NCI-H2171 treated with DMSO at 0.1 percent for 48 hours (cell line): ENCODE measurements around the gene SRP68.

Experiments used
- DNase-seq: peaks from one replicate; lab custom pipeline; 2025; lab: John Stamatoyannopoulos, UW

The SRP68 gene

DNA sequence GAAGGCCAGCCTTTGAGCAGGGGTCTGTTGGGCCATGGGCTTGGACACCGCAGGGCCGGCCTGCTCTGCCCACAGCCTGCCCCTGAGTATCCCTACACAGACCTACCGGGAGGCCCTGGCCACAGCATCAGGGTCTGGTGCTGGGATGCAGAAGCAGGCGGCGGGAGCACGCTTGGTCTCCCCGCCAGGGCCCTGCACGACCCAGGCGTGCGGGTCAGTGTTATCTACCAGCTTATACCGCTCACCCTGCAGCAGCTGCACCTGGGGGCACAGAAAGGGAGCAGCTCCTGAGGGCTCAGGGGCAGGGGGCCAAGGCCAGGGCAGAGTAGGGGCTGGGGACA, 54.0 kb downstream of the SRP68 start:
- no peak for DNase-seq

DNA sequence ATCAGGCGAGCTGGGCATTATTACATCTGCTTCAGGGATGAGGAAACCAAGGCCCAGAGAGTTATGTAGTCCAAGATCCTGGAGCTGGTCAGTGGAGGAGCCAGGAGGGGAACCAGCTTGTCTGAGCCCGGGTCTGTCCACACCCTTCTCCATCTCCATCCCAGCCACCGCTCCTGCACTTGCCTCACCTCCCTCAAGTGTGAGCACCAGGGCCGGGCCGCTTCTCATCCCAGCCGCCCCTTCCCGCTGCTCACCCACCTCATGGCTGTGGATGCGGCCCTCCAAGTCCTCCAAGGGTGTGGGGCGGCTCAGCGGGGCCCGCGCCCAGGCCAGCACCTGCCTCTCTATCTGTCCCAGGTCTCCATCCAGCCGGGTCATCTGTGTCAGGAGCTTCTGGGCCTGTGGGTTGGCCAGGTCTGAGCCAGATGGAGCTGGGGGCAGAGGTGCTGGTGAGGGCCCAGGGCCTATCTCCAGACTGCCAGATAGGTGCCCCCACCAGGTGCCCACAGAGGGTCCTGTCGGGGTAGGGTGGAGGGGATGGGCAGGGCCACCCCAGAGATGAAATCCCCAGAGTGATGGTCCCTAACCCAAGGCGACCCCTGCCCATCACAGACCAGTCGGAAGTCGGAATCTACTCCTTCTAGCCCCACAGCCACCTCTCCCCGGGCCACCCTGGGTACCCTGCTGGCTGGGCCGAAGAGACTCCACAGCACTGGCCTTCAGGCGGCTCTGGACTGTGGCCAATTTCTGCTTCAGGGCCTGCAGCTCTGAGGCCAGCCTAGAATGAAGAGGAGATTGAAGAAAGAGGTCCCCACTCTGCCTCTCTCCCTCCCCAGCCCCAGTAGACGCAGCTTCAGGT, 54.6 kb downstream of the SRP68 start:
- no peak for DNase-seq

DNA sequence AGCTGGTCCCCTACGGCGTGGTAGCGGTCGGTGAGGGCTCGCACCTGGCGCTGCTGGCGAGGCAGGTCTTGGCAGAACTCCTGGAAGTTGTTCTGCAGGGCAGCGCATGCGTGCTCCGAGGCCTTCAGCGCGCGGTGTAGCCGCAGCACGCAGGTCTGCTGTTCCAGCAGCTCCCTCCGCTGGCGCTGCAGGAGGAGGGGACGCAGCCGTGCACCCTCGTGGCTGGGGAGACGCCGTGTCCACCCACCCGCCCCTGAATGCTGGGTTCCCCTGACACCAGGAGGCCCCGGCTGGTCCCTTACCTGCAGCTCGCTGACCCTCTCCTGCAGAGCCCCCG, 57.4 kb downstream of the SRP68 start:
- DNase-seq: peak; percentile 55

DNA sequence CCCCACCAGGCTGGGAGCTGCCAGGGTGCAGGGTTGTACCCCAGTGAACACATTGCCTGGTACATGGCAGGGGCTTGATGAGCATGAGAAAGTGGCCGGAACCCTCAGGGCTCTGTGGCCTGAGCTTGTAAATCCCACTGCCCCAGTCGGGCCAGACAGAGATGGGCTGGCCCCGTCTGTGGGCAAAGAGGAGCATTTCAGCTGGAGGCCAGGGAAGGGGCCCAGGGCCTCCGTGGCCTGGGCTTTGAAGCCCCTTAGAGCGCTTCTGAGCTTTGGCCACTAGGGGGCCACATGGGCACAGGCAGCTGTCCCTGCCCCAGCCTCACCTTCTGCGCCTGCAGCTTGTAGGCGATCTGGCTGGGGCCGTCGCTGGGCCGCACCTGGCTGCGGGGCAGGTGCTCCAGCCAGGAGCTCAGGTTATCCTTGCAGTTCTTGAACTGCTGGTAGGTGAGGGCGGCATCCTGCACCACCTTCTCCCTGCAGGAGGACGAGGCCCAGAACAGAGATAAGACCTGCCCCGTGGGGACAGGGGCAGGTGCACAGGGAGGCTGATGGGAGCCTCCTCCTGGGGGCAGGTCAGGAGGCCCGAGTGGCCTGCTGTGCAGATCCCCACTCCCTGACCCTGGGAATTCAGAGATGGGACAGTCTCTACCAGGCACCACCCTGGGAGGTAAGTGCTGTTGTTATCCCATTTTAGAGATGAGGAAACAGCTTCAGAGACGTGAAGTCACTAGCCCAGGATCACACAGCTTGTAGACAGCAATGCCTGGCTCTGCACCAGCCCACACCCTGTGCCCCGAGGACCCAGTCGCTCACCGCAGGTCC, 58.0 kb downstream of the SRP68 start:
- peak; percentile 71 for DNase-seq

DNA sequence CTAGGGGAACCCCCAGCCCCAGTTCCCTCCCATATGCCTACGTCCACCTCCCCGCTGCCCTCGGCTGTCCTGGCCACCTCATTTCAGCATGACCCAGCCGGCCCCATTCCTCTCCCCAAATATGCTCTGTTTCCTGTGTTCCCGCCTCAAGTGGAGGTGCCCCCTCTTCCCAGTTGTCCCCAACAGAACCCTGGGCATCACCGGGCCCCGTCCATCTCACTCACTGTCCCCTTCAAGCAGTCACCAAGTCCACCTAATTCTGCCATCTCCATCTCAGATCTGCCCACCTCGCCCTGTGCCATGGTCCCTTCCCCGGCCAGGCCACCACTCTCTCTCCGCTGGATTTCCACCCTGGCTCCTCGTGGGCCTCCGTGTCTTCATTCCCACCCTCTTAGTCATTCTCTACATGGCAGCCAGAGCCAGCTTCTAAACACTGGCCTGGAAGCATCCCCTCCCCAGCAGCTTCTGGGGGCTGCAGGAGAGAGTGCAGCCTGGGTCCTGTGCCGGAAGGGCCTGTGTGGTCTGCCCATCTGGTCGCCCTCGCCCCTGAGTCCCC, 58.9 kb downstream of the SRP68 start:
- no peak for DNase-seq

DNA sequence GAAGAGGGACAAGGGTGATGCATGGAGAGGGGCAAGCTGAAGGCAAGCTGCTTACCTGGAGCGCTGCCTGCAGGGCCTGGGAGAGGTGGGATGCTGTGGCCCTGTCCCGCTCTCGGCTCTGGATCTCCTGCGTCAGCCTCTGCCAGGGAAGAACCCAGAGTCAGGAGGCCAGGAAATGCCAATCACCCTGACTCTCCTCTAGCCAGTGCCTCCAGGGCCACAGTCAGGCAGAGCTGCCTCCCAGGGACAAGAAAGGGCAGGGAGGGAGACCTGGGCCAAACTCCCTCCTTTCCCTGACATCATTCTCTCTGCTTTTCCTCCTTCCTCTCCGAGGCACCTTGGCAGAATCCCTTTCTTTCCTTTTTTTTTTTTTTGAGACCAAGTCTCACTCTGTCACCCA, 60.4 kb downstream of the SRP68 start:
- no peak for DNase-seq

DNA sequence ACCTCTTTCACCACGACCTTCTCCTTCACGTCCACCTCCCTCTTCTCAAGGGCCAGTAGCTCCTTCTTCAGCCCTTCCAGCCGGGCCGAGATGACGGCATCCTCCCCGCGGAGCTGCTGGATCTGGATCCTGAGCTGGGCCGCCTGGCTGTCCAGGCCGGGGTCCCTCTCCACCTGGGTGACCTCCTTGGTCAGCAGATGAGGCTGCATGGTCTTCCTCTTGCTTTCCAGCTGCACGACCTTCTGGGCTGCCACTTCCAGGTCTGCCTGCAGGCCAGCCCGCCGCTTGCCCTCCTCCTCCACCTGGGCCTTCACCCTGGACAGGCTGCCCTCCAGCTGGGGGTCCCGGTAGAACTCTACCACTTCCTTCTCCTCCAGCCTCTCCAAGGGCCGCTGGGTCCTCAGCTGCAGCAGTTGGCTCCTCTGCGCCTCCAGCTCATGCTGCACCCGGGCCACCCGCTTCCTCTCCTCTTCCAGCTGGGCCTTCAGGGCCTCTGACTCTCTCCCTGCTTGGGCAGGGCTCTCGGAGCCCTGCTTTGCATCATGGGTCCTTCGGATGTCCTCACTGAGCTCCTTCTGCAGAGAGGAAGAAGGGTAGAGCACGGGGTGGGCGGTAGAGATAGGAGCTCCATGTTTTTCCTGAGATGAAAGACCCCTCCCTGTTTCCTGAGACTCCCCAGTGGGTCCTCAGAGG, 62.2 kb downstream of the SRP68 start:
- DNase-seq: no peak

DNA sequence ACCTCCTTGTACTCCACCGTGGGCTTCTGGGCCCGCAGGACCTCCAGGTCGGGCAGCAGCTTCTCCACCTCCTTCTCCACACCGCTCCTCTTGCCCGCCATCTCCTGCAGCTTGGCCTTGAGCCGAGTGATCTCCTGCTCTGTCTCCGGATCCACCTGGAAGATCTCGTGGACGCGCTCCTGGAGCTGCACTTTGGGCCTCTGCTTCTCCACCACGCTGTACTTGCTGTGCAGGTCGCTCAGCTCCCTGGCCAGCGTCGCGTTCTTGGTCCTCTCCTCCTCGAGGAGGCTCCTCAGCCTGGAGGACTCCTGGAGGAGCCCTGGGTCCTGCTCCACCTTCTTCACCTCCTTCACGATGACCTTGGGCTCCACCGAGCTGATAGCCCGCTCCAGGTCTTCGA, 62.9 kb downstream of the SRP68 start:
- no peak for DNase-seq

DNA sequence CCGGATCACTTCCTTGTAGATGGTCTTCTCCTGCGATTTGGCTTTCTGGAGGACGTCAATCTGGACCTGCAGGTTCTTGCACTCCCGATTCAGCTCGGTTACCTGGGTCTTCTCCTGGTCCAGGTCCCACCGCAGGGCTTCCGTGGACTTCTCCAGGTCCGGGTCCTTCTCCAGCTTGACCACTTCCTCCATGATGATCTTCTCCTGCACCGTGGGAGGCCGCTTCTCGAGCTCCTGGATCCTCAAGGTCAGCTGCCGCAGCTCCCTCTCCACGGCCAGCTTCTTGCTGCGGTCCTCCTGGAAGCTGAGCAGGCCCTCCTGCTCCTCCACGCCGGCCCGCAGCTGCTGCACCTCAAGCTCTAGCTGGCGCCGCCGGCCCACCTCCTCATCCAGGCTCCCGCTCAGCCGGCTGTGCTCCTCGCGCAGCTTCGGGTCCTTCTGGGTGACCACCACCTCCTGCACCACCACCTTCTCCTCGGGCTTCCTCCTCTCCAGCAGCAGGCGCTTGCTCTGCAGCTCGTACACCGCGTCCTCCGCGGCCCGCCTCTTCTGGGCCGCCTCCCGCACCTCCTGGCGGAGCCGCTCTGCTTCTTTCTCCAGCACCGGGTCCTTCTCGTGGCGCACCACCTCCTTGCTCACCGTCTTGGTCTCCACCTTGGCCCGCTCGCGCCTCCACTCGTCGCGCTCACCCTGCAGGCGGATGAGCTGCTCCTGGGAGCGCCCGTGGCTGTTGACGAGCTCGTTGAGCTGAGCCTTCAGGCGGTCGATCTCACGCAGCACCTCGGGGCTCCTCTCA, 63.5 kb downstream of the SRP68 start:
- no peak for DNase-seq

DNA sequence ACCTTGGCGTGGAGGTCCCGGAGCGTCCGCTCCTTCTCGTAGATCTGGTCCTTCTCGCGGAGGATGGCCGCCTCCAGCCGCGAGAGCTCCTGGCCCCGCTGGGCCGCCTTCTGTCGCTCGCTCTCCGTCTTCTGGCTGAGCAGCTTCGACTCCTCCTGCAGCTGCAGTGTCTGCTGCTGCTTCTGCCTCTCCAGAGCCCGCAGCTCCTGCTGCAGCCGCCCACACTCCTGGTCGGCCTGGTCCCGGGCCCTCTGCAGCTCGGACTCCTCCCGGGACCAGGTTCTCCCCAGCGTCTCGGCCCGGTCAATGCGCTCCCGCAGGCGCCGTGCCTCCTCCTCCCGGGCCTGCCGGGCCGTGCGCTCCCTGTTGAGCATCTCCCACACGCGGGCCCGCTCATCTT, 64.1 kb downstream of the SRP68 start:
- DNase-seq: no peak

DNA sequence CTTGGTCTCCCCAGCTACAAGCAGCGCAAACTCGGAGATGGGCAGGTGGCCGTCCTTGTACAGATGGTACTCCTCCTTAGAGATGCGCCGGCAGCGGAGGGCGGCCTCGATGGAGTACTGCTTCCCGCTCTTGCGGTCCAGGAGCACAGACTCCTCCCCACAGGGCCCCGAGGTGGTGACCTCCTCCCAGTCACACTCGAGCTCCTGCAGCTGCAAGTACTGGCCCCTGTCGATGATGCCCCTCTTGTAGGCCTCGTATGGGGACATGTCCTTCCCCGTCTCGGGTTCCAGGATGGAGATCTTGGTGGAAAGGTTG, 64.5 kb downstream of the SRP68 start:
- DNase-seq: no peak

DNA sequence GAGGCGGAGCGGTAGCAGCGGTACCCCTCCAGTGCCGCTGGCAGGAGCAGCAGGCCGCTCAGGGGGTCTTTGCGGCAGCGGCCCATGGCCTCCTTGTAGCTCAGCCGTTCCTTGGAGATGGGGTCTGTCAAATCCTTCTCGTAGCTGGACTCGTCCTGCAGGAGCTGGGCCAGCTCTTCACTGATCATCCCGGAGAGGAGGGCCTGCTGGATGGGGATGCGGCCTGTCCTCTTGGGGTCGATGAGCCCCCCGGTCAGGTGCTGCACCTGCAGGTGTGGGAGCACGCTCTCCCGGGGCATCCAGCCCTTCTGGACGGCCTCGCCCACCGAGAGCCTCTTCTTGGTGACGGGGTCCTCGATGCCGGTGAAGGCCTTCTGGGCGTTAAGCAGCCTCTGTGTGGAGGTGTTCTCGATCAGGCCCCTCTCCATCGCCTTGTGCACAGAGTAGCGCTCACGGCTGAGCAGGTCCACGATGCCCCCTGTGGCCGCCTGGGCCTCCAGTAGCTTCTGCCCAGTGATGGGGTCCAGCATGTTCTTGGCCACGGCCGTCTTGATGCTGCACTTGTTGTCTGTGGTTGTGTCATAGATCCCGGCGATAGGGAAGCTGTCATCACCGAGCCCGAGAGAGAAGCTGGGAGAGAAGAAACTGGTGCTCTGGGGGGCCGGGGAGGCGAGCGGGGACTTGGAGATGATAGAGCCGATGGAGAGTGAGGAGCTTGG, 65.0 kb downstream of the SRP68 start:
- no peak for DNase-seq

DNA sequence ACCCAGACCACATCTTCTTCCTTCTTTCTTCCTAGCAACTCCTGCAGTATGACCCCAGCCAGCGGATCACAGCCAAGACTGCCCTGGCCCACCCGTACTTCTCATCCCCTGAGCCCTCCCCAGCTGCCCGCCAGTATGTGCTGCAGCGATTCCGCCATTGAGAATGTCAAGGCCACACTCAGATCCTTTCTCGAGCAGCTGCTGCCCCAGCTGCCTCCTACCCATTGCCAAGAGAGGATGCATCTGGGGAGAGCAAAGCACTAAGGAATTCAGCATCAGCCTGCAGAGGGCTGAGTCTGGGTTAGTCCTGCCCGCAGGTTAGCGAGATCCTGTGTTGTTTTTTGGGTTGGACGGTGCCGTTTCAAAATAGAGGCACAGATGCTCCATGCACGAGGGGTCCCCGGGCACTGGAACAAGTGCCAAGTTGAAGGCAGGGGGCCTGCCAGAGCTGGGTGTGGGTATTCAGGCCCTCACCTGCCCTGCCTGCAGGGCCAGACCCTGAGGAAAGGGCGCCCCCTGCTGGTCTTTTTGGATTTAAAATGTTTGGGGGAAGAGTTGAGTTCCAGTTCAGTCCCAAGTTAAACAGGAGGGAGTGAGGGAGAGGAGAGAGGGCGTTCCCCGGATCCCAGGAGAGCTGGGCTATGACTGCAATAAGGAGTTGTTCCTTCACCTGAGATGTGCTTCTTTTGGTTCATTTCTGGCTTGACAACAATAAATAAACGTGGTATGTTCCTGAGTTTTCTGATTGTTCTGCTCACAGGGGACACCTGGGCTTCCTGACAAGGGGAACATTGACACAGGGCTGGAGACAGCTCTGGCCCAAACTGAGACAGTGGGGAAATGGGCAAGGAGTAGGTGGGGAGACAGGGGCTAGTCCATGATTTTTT, 66.8 kb downstream of the SRP68 start:
- peak; percentile 94 for DNase-seq

DNA sequence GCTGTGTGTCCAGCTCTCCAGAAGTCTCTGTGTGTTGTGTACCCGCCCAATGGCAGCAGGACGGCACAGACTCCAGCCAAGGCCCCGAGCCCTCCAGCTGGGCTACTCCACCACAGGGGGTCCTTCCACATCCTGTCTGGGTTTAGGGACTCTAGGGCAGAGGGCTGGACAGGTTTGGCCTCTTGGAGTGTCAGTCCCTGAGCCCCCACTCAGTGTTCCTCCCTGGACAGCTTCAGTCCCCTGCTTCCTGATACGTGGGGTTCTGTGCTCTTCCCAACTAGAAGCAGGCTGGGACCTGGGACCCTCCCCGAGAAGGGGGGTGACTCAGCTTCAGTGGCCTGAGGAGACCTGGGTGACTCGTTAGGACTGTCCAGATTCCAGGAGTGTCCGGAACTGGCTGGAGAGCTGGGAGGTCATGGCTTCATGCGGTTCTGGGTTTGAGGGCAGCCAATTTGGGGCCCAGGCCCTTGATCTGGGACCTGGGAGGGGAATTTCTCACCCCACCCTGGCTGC, 67.5 kb downstream of the SRP68 start:
- DNase-seq: no peak

DNA sequence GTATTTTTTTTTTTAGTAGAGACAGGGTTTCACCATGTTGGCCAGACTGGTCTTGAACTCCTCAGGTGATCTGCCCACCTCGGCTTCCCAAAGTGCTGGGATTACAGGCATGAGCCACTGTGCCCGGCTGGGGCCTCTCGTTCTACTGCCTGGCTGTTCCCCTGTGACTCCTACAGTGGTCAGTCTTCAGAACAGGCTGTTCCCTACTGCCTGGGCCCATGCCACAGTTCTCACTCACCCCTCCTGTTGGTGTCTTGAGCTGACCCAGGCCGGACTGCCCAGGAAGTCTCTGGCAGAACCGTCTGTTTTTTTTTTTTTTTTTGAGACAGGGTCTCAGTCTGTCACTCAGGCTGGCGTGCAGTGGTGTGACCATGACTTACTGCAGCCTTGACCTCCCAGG, 68.4 kb downstream of the SRP68 start:
- no peak for DNase-seq

DNA sequence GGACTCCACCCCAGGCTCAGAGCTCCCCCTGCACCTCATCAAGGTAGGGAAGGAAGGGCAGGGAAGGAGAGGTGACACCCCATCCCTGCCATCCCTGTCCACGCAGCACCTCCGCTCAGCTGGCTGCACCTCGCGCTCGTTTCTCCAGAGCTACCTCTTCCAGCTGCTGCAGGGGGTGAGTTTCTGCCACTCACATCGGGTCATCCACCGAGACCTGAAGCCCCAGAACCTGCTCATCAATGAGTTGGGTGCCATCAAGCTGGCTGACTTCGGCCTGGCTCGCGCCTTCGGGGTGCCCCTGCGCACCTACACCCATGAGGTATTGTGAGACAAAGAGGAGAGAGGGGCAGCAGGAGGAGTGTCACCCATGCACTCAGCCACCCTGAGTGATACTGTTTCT, 70.2 kb downstream of the SRP68 start:
- DNase-seq: no peak

DNA sequence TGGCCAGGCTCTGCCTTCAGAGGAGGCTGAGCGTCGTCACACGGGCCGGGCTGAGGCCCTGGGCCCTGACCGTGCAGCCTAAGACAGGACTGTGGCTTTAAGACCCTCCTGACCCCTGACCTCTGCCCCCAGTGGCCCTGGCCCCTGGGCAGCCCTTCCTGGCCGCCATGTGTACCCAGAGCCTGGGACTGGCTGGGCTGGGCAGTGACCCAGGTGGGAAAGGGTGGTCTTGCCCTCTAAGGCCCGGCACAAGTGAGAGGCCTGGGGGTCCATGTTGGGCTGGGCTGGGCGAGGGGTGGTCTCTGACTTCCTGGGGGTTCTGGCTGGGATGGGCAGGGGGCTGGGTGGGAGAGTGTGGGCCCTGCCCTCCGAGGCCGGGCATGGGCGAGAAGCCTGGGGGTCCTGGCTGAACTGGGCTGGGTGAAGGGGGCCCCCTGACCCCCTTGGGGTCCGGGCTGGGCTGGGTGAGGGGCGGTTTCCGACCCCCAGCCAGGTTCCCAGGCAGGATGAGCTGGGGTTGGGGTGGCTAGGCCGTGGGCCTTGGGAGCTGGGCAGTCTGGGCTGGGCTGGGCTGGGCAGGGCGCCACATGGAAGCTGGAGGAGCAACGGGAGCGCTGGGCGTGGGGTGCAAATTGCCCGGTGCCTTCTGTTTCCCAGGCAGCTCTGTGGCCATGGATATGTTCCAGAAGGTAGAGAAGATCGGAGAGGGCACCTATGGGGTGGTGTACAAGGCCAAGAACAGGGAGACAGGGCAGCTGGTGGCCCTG, 71.4 kb downstream of the SRP68 start, which contains the start of gene CDK3:
Gene CDK3, plus strand, starts transcription at position 101 of the 767 bp plus-strand sequence. Its CDS starts 571 bp downstream, at position 672.
- DNase-seq: no peak

DNA sequence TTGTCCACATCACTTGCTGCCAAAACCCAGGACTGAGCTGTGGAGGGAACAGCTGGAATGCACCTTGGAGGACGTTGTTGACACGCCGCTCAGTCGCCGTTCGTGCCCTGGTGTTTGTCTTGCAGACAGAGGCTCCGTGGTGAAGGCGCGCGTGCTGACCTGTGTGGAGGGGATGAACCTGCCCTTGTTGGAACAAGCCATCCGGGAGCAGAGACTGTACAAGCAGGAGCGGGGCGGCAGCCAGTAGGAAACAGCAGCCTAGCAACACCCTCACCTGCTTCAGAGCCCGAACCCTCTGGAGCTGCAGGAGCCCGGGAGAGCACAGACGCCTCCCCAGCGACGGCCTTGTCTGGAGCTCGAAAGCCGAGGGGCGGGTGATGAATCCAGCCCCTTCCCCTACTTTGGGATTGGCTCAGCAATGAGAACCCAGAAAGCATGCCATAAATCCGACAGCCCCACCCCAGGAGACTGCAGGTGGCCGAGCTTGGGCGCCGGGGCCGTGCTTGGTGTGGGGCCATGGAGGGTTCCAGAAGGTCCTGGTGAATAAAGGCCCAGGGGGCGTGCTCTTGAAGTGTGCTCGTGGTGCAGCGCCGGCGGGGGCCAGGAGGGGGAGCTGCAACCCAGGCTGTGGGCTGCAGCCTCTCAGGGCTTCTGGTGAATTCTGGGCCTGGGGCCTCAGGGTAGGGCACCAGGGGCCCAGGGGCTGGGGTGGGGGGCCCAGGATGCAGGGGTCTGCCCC, 72.1 kb downstream of the SRP68 start:
- DNase-seq: no peak
